ENCODE results near the gene GOLGA8A.

GOLGA8A gene

GRCh38 chr15:34434627-34435305 is 2.8 kb downstream of the GOLGA8A start:
- TF ChIP-seq CTCF (IDR thresholded peaks at IDR 0.05) = no peak
